ENCODE measurements around the gene FBXO28.

- TF ChIP-seq CTCF (IDR thresholded peaks at IDR 0.05; ENCODE audit: insufficient read depth, low read depth, low read length) (no peak), EZH2 (IDR thresholded peaks at IDR 0.05; ENCODE audit: insufficient read depth, low read length) (no peak)
These were observed 55.0 kb downstream of the FBXO28 start for GRCh38 chr1:224168859-224169380.

Data from astrocyte (in vitro differentiated cells and primary cell).